IPS-NIHi11 (cell line): ENCODE results near the gene SRRT.

Experiments used
- DNase-seq: peaks from one replicate; pipeline ENCODE4 v3.0.0; 2012; ENCODE audit warnings: mixed read lengths, low spot score

Gene SRRT

DNA sequence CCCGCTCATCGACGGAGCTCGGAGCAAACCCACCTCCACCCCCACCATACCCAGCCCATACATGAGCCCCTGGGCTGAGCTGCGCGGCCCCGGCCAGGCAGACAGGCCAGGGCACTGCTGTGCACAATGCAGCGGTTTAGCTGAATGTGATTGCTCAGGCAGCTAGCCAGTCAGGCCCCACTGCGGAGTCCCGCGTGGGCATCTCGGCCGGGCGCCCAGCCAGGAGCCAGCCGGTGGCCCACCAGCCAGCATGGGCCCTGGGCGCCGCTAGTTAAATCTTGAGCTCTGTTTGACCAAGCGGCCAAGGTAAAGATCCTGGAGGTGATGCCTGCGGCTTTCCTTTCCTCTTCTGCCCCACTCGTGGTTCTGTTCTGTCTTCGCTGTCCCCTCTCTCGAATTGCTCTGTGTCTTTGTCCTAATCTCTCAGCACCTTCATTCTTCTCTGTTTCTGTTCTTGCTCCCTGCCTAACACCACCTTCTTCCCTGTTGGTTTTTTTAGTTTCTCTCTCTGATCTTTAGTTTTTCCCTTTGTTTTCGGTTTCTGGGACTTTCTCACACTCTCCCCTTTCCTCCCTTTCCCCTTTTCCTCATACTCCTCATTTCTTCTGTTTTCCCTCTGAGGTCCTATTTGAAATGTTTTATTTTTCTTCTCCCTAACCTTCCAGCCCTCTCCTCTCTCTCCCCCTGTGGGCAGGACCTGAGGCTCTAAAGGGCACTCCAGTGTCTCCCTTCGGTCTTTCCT lies 8.1 kb downstream of the SRRT start:
- DNase-seq, result no peak

DNA sequence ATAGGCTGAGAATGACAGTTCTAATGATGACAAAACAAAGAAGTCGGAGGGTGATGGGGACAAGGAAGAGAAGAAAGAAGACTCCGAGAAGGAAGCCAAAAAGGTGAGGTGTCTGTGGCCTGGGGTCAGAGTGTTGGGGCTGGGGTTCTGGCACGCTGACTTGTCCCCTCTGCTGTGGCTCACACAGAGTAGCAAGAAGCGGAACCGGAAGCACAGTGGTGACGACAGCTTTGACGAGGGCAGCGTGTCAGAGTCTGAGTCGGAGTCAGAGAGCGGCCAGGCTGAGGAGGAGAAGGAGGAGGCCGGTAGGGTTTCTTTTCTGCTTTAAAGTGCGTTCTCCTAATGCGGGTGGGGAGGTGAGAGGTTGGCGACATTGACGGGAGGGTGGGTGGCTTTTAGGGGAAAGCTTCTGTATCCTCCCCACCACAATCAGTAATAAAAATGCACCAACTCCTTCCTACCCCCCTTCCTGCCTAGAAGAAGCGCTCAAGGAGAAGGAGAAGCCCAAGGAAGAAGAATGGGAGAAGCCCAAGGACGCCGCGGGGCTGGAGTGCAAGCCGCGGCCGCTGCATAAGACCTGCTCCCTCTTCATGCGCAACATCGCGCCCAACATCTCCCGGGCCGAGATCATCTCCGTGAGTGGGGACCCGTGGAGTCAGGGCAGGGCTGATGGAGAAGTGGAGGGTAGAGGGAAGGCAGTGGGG lies 10.0 kb downstream of the SRRT start:
- no peak for DNase-seq

DNA sequence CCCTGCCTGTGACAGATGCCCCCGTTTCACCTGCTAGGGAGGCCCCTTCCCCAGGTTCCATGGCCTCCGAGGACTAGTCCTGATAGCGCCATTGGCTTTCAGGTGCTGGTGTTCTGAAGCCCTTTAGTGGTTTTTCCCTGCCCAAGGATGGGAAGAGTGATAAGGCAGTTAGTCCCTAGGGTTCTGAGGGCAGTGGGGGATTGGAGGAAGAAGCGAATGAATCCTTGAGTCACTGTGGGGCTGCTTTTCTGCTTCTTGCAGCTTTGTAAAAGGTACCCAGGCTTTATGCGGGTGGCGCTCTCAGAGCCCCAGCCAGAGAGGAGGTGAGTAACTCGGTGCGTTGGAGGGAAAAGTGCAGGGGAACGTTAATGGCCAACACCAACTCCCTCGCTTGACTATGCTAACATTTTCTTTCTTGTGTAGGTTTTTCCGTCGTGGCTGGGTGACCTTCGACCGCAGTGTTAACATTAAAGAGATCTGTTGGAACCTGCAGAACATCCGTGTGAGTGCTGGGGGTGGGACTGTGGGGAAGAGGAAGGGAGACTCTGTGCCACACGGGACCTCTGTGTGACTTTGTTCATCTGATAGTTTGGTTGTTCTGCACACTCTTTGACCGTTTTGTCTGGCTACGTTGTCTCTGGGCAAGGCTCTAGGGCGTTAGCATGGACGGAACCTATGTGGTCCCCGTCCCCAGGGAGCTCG lies 10.7 kb downstream of the SRRT start:
- DNase-seq, result no peak

- DNase-seq, result no peak
Observed at GRCh38 chr7:100886142-100886935, 11.4 kb downstream of the SRRT start.

- DNase-seq, result no peak
Observed at GRCh38 chr7:100886936-100887515, 12.1 kb downstream of the SRRT start.

DNA sequence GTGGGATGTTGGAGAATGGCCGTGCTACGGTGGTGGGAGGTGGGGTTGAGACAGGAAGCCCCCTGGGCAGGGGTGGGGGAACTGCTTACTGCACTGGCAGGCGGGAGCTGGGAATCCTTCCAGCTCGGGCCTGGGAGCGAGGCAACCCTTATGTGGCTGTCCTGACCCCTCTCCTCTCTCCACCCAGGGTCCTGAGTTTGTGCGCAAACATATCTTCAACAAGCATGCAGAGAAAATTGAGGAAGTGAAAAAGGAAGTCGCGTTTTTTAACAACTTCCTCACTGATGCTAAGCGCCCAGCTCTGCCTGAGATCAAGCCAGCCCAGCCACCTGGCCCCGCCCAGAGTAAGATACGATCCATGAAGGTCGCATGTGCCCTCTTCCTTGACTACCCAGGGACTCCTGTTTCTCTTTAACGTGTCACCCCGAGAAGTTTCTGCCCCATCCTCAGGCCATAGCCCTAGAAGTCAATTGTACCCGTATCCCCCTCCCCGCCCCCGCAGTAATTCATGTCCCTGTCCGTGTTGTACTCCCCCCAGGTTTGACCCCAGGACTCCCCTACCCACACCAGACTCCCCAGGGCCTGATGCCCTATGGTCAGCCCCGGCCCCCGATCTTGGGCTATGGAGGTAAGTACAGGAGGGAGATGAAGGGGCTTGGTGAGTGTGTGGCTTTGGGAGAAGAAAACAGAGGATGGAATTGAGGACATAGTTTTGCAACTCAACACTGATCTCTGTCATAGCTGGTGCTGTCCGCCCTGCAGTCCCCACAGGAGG lies 12.8 kb downstream of the SRRT start:
- no peak for DNase-seq

DNA sequence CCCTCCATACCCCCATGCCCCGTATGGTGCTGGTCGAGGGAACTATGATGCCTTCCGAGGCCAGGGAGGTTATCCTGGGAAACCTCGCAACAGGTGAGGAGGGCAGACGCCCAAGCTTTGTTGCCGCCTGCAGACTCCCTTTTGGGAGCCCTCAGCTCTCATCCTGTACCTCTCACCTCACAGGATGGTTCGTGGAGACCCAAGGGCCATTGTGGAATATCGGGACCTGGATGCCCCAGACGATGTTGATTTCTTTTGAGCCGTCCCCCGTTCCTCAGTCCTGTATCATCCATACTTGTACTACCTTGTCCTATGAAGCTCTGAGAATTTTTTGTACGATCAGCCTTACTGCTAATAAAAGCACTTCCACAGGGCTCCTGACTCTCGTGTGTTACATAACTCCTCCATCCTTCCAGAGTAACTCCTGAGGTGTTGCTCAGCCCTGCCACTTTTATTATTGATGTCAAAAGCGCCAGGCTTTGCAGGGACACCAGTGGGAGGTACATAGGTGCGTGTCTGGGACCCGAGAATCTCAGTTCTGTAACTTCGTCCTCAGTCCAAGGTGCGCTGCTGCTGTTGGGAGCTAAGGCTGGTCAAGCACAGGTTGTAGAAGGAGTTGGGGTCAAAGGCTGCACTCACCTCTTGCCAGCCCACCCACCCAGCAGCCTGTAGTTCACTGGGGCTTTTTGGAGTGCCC lies 13.5 kb downstream of the SRRT start:
- no peak for DNase-seq

- no peak for DNase-seq
Observed at GRCh38 chr7:100888988-100889750, 14.3 kb downstream of the SRRT start, which contains the start of gene UFSP1. TSS of gene UFSP1 (minus strand) at chr7:100889715. CDS start at chr7:100889271, 444 bp downstream.

DNA sequence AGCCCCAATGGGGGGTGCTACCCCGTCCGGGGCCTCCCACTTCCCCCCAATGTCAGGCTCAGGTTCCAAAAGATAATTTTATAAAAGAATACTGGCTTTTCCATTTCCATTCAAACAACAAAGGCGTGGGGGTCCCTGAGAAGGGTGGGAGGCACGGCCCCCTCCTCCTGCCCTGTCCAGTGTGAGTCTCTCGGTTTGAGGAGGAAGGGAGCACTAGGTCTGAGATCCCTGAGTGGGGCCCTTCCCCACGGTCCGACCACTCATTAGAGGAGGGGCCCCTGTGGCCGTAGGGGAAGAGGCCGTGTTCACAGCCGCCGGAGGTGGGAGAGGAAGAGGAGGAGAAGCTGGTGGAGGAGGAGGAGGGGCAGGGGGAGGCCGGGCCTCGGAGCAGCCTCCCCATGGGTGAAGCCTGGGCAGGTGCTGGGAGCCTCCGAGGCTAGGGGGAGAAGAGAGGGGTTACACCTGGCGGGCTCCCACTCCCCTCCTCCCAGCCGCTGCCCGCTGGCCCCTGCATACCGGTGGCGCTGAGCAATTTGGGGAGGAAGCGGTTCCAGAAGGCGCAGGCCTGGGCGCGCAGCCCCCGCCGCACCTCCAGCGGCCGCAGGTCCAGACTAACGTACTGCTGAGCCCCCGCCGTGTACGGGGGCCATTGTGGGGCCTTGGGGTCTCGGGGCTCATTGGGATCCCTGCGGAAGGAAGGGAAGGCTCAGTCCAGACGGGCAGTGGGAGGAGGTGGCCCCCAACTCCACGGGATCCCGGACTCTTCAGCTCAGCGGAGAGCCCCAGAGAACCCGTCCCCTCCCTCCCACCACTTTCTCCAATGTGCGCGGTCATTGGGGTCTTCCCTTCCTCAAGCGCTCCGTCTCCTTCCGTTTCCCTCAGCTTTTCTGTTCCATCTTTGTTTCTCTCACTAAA lies 16.0 kb downstream of the SRRT start:
- peak; percentile 32 for DNase-seq

DNA sequence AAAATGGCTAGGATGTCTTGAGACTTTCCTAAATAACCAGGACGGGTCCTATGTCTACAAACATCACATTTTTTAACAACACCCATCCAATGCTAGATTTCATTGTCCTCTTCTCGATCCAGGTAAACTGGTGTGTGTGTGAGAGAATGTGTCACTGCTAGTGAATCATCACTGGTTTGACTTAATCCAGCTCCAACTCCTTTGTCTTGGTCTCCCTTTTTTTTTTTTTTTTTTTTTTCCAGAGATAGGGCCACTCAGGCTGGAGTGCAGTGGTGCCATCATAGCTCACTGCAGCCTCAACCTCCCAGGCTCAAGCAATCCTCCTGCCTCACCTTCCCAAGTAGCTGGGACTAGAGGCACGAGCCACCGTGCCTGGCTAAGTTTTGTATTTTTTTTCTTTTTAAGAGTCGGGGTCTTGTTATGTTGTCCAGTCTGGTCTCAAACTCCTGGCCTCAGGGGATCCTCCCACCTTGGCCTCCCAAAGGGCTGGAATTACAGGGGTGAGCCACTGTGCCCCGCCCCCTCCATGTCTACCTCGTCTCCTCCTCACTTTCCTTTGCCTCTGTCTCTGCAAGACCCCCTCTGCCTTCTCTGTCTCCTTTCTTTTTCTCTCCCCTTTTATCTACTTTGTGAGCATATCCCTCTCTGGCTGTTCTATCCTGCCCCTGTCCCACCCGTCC lies 16.8 kb downstream of the SRRT start:
- DNase-seq, result no peak

DNA sequence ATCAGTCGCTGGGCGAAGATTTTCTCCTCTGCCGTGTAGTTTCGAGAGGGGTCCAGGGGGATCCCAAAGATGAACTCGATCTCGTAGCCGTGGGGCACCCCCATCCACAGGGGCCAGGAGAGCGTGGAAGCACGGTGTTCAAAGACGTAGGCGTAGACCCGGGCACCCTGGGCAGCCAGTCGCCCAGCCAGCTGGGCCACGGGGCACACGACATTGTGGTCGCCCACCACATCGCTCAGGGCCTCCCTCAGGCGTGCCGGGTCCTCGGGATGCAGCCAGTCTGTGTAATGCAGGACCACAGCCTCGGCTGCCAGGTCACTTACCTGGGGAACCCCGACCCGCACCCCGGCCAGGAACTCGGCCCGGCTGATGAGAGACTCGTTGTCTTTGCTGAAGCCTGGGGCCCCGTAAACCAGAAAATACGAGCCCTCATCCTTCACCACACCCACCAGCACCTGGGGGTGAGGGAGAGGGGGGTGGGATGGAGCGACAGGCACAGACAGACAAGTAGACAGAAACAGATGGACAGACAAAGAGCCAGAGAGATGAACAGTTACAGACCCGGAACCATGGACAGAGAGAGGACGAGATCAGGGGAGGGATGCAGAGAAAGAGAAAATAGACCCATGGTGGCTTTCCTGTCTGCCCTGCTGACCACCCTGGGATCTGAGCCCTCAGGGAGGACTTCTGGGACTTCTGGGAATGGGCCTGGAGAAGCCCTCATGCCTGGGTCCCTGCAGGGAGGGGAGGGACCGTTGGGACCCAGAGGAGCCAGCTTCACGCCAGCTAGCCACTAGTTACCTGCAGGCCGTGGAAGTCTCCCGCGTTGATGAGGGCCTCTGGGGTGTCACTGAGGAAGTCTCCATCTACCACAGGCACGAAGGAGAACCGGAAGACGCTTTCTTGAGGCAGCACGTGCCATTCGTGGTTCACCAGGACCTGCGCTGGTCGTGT lies 17.7 kb downstream of the SRRT start:
- no peak for DNase-seq

DNA sequence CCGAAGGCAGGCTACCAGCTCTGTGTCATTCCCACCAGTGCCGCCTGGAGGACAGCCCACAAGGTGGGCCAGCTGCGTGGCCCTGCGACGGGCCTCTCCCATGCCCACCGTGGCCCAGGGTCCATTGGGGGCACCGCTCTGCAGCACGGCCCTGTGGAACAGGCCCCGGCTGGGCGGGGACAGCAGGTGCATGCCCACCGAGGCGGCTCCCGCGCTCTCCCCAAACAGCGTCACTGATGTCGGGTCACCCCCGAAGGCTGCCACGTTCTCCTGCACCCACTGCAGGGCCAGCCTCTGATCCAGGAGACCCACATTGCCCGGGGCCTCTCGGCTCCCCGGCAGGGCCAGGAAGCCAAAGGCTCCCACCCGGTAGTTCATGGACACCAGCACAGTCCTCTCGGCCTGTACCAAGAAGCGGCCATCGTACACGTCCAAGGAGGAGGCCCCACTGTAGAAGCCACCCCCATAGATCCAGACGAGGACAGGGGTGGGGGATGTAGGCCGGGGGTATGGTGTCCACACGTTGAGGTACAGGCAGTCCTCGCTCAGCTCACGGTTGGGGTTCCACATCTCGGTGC lies 18.5 kb downstream of the SRRT start:
- DNase-seq, result no peak

DNA sequence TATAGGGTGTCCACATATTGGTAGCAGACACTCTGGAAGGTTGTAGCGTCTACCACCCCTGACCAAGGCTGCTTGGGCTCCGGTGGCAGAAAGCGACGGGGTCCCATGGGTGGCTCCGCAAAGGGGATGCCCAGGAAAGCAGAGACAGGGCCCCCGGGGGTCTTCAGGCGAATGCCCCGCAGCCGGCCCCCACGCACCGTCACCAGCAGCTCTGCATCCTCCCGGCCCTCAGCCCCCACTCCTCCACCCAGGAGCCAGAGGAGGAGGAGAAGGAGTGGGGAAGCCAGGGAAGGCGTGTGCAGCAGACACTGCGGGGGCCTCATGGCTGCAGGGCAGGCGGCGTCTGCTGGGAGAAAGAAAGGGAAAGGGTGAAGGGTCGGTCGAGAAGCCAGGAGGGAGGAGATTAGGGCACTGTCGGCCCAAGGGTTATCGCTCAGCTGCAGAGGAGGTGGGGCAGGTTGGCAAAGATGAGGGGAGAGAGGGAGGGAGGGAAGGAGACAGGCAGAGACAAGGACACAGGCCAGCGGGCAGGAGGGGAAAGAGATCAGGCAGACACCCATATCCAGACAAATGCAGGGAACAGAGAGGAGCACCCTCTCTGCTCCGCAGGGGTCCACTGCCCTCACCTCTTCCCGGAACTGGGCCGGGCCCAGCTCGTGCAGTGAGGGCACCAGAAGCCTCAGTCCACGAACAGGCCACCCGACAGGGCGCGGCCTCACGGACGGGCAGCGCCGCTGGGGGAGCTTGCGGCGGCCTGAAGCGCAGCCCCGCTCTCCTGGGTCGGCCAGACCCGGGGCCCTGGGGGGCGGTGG lies 19.2 kb downstream of the SRRT start:
- DNase-seq, result no peak

DNA sequence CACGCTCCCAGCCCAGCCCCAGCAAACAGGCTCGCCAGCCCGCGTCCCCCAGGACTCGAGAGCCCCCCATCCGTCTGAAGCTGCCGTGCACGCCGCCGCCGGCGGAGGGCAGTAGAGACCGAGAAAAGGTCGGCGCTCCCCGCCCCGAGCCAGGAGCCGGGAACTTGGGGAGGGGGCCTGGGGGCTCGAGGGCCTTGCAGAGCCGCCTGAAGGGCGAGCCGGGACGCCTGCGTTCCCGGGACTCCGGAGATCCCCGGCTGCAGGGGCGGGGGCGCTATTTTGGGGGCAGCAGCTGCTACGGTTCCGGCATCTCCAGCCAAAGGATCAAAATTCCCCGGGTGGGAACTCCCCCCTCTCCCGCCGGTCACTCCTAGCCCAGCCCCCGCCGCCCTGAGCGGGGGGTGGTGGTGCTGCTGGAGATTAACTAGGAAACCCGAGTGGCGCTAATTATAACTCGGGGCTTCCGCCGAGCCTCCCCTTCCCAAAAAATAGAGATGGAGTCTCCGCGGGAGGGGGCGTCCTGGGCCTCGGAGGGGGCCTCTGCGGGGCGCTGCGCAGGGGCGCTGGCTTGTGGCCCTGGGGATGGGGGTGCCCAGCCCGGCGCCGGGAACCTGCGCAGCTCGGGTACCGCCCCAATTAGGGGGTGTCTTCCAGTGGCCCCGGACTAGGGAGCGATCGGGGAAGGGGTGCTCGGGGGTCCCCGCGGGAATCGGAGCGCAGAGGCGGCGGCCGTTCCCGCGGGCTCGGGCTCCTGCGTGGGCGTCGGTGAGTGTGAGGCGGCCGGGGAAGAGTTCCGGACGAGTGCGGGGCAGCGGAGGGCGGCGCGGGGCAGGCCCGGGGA lies 20.2 kb downstream of the SRRT start:
- DNase-seq, result peak; percentile 80

GRCh38 chr7:100895701-100895955 lies 20.7 kb downstream of the SRRT start, which contains the start of gene ACHE:
TSS of gene ACHE (minus strand) at chr7:100895888. CDS start at chr7:100894232, 1,656 bp downstream.
- DNase-seq, result peak; percentile 58
